K562 (cell line): ENCODE results near the gene CDH1. TPM values are rescaled to one million over a fixed set of nuclear protein-coding genes. Genes with fewer than 3 reads are reported as not detected.

Source experiments
- CCNT2 ChIP-seq: IDR thresholded peaks from 2 replicates; pipeline ENCODE4 v1.6.1; 2011; ENCODE audit warnings: borderline replicate concordance, low read depth, mild to moderate bottlenecking, moderate library complexity, mixed read lengths, low read length; ENCODE audit not compliant: insufficient read length; ENCODE audit errors: extremely low read depth
- EP300 ChIP-seq: IDR thresholded peaks from 2 replicates; pipeline ENCODE4 v1.6.1; 2012; ENCODE audit warnings: low read length, improper control_type of control experiment
- ETS2 ChIP-seq: IDR thresholded peaks from 2 replicates; pipeline ENCODE4 v1.6.1; 2016; ENCODE audit warnings: borderline replicate concordance, missing genetic modification characterization, mild to moderate bottlenecking, moderate library complexity, missing compliant biosample characterization; ENCODE audit not compliant: poor library complexity, severe bottlenecking
- HNRNPUL1 ChIP-seq: fragments of 200-400 bp; formaldehyde crosslinking; IDR thresholded peaks from 2 replicates; pipeline ENCODE4 v1.6.1; 2017; ENCODE audit warnings: low read length
- KDM1A ChIP-seq, 2 experiments: fragments of 450-650 bp; IDR thresholded peaks; 2 replicates each; pipeline ENCODE4 v1.6.1; 2016; ENCODE audit warnings: mild to moderate bottlenecking in 2 of 2
- KLF10 ChIP-seq: fragments of 250-450 bp; sonication (Bioruptor Pico); IDR thresholded peaks from 2 replicates; pipeline ENCODE4 v1.6.1; 2021; ENCODE audit warnings: matching md5 sums
- KLF13 ChIP-seq: fragments of 450-650 bp; IDR thresholded peaks from 2 replicates; pipeline ENCODE4 v1.6.1; 2016; ENCODE audit warnings: missing genetic modification characterization, low read depth, mild to moderate bottlenecking, missing compliant biosample characterization, moderate library complexity, borderline replicate concordance
- POLR2AphosphoS5 ChIP-seq: IDR thresholded peaks from 2 replicates; pipeline ENCODE4 v1.6.1; 2011; ENCODE audit warnings: mild to moderate bottlenecking, low read depth, low read length, moderate library complexity; ENCODE audit not compliant: control insufficient read depth, insufficient read depth
- PPARD ChIP-seq: fragments of 250-450 bp; sonication (Bioruptor Pico); IDR thresholded peaks from 2 replicates; pipeline ENCODE4 v1.8.0; 2022; ENCODE audit warnings: inconsistent platforms, mild to moderate bottlenecking, moderate library complexity
- PRPF4 ChIP-seq: fragments of 200-400 bp; formaldehyde crosslinking; IDR thresholded peaks from one replicate; pipeline ENCODE4 v1.6.1; 2017; ENCODE audit warnings: low read length, low read depth, mild to moderate bottlenecking; ENCODE audit not compliant: insufficient read depth, poor library complexity, severe bottlenecking
- TAF15 ChIP-seq: fragments of 200-400 bp; formaldehyde crosslinking; IDR thresholded peaks from 2 replicates; pipeline ENCODE4 v1.6.1; 2017; ENCODE audit warnings: mild to moderate bottlenecking, low read depth, low read length, moderate library complexity
- TGIF2 ChIP-seq: sonication (generic); formaldehyde crosslinking; IDR thresholded peaks from 2 replicates; pipeline ENCODE4 v1.8.1; 2022; ENCODE audit warnings: mild to moderate bottlenecking, missing genetic modification reagents, moderate library complexity
- TRIM24 ChIP-seq, 2 experiments: fragments of 450-650 bp; IDR thresholded peaks; 2 replicates each; pipeline ENCODE4 v1.6.1; 2016
- ZNF668 ChIP-seq: fragments of 250-450 bp; sonication (Bioruptor Pico); IDR thresholded peaks from 2 replicates; pipeline ENCODE4 v1.8.0; 2022; ENCODE audit warnings: mild to moderate bottlenecking, inconsistent platforms
- ZNF764 ChIP-seq: fragments of 250-450 bp; sonication (Bioruptor Pico); IDR thresholded peaks from 2 replicates; pipeline ENCODE4 v1.4.0; 2020; ENCODE audit warnings: low read depth, mild to moderate bottlenecking, moderate library complexity
- polyA plus RNA-seq, 8 experiments: library from polyadenylated mRNA; depleted of rRNA in 4 of 8; stranded (reverse) in 5 of 8; unstranded in 3 of 8; fragments of >200 nt; fragmentation: Nextera tagmentation in 2 of 8; fragmentation: Illumina TruSeq in 1 of 8; extraction: Ambion mirVana in 2 of 8; extraction: Trizol in 1 of 8; gene quantifications; 2 replicates each; pipeline versions ENCODE4 v1.2.1 to v1.2.3, GENCODE V29; 2011 to 2014; ENCODE audit warnings: inconsistent platforms in 1 of 8, missing spikeins in 1 of 8
- total RNA-seq, 7 experiments: library from RNA; depleted of rRNA in 6 of 7; stranded (reverse); fragments of >200 nt in 6 of 7; fragmentation: Illumina TruSeq in 2 of 7; extraction: Trizol in 2 of 7; gene quantifications; 2 replicates each; pipeline versions ENCODE4 v1.2.1 to v1.2.3, GENCODE V29; 2011 to 2021; ENCODE audit warnings: low replicate concordance in 1 of 7
- TF ChIP-seq, protein P1 (sequence below), 2 experiments: fragments of 450-650 bp in 1 of 2; sonication (generic) in 1 of 2; formaldehyde crosslinking in 1 of 2; IDR thresholded peaks; 2 replicates each; pipeline versions ENCODE4 v1.7.1 to v1.9.0; 2016 to 2022; ENCODE audit warnings: inconsistent platforms in 1 of 2, mild to moderate bottlenecking in 1 of 2, missing genetic modification reagents in 1 of 2

Gene CDH1
- total and polyA plus RNA-seq, 9 of the 15 experiments (the other 6 are each of a cell fraction or from before 2014, with no cell fraction given), result 0.01 to 0.69 TPM; not detected in 7

DNA sequence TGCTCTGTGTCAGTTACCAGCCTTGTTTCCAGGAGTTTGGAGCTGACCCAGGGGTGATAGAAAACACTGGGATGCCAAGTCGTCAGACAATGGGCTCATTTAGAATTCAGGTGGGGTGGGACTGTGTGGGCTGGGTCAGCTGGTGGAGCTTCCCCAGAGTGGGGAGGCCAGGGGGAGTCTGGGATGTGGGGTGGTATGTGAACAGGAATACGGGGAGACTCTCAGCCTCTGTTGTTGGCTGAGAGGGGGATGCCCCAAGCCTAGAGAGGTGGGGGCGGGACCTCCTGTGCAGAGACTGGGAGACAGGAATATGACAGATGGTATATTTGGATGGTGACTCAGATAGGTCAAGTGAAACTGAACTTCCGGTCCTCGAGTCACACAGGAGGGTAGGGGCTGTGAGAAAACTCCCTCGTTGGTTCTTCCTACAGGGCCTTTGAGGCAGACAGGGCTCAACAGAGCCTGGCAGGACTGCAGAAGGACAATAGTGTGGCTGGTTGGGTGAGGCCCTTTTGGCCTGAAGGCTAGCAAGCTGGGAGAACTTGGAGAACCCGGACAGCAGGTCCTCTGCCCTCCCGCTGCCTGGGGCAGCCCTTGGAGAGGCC, 23.7 kb downstream of the CDH1 start (continued):
- TF ChIP-seq, protein P1, sequence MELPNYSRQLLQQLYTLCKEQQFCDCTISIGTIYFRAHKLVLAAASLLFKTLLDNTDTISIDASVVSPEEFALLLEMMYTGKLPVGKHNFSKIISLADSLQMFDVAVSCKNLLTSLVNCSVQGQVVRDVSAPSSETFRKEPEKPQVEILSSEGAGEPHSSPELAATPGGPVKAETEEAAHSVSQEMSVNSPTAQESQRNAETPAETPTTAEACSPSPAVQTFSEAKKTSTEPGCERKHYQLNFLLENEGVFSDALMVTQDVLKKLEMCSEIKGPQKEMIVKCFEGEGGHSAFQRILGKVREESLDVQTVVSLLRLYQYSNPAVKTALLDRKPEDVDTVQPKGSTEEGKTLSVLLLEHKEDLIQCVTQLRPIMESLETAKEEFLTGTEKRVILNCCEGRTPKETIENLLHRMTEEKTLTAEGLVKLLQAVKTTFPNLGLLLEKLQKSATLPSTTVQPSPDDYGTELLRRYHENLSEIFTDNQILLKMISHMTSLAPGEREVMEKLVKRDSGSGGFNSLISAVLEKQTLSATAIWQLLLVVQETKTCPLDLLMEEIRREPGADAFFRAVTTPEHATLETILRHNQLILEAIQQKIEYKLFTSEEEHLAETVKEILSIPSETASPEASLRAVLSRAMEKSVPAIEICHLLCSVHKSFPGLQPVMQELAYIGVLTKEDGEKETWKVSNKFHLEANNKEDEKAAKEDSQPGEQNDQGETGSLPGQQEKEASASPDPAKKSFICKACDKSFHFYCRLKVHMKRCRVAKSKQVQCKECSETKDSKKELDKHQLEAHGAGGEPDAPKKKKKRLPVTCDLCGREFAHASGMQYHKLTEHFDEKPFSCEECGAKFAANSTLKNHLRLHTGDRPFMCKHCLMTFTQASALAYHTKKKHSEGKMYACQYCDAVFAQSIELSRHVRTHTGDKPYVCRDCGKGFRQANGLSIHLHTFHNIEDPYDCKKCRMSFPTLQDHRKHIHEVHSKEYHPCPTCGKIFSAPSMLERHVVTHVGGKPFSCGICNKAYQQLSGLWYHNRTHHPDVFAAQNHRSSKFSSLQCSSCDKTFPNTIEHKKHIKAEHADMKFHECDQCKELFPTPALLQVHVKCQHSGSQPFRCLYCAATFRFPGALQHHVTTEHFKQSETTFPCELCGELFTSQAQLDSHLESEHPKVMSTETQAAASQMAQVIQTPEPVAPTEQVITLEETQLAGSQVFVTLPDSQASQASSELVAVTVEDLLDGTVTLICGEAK (IDR thresholded peaks at IDR 0.05), result no peak
- TF ChIP-seq, protein P1 (CRISPR knock-in tag; IDR thresholded peaks at IDR 0.05), result no peak
- no peak for TF ChIP-seq ZNF668
- no peak for TF ChIP-seq TAF15
- no peak for TF ChIP-seq TRIM24 (IDR thresholded peaks at IDR 0.05)
- TF ChIP-seq KLF13 (tag), result no peak
- no peak for TF ChIP-seq POLR2AphosphoS5
- TF ChIP-seq ETS2 (tag), result no peak
- no peak for TF ChIP-seq PRPF4
- TF ChIP-seq KLF10 (CRISPR knock-in tag), result no peak
- no peak for TF ChIP-seq KDM1A (IDR thresholded peaks at IDR 0.05)
- TF ChIP-seq HNRNPUL1, result no peak
- TF ChIP-seq PPARD (CRISPR knock-in tag), result no peak
- TF ChIP-seq EP300, result no peak
- no peak for TF ChIP-seq CCNT2
- TF ChIP-seq TGIF2 (CRISPR knock-in tag), result no peak
- no peak for TF ChIP-seq ZNF764 (CRISPR knock-in tag)
